ENCODE results near the gene GLG1. TPM values are rescaled to one million over a fixed set of nuclear protein-coding genes. Genes with fewer than 3 reads are reported as not detected.

The GLG1 gene
- total RNA-seq, 1 experiment from 2014 or later = 135 TPM

DNA sequence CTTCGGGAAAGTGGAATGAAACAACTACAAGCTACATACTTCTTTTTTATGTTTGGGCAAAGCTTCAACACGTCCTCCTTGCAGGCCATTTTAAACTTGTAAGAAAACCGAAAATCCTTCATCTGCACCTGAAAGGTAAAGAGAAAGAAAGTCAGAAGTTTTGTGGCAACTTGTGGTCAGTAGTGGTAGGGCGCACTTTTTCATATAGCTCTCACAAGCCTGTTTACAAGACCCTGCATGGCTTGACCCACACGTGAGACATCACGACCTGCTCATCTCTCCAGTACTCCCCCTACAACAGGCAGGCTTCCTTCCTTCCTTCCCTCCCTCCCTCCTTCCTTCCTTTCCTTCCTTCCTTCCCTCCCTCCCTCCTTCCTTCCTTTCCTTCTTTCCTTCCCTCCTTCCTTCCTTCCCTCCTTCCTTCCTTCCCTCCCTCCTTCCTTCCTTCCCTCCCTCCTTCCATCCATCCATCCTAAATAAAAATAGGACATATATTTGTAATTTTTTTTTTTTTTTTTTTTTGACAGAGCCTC is 136.9 kb downstream of the GLG1 start:
- Histone ChIP-seq H3K79me1 (ENCODE audit: insufficient read depth, low read depth, low read length, poor library complexity, severe bottlenecking) (no peaks in the 10 kb centered on the region), H2BK5ac (ENCODE audit: insufficient read length, low read length) (no peak overlapping the region), H3K23ac (ENCODE audit: insufficient read length, low read depth, low read length) (no peak overlapping the region), H3K9me3 (ENCODE audit: control insufficient read depth, low read depth, low read length) (no peaks in the 10 kb centered on the region), H3T11ph (ENCODE audit: low read length) (no peak overlapping the region), H4K91ac (ENCODE audit: insufficient read length, low read depth, low read length) (no peak overlapping the region), H3K23me2 (ENCODE audit: insufficient read length, low read depth, low read length, poor library complexity, severe bottlenecking) (no peaks in the 10 kb centered on the region), H3K9ac (ENCODE audit: extremely low read depth, insufficient read length, low read length) (no peak overlapping the region), H2BK120ac (ENCODE audit: low read depth, low read length, poor library complexity, severe bottlenecking) (no peak overlapping the region), H4K8ac (replicated peaks; ENCODE audit: insufficient read length, low read depth, low read length) (no peak overlapping the region), H3K27ac (ENCODE audit: insufficient read length, low read depth, low read length) (no peak overlapping the region), H3K27me3 (ENCODE audit: insufficient read depth, low read length) (no peaks in the 10 kb centered on the region), H3K56ac (ENCODE audit: insufficient read length, low read depth, low read length) (no peak overlapping the region), H2BK15ac (ENCODE audit: low read depth, low read length) (no peak overlapping the region), H2BK12ac (ENCODE audit: insufficient read length, low read depth, low read length) (no peak overlapping the region), H2BK20ac (ENCODE audit: low read depth, low read length, poor library complexity, severe bottlenecking) (no peak overlapping the region), H2AFZ (ENCODE audit: low read length) (no peak overlapping the region), H3K14ac (ENCODE audit: insufficient read depth, low read length) (no peak overlapping the region), H3K79me2 (ENCODE audit: insufficient read depth, low read length) (no peaks in the 10 kb centered on the region), H3K4ac (ENCODE audit: low read depth, low read length) (no peak overlapping the region), H4K20me1 (ENCODE audit: control insufficient read depth, insufficient read depth, insufficient read length) (no peaks in the 10 kb centered on the region), H3K18ac (ENCODE audit: insufficient read length, low read depth, low read length) (no peak overlapping the region), H3K4me1 (ENCODE audit: insufficient read depth, low read length) (no peaks in the 10 kb centered on the region), H4K5ac (ENCODE audit: insufficient read length, low read depth, low read length) (no peak overlapping the region), H2AK5ac (ENCODE audit: insufficient read length, low read length) (no peak overlapping the region), H3K4me2 (ENCODE audit: insufficient read depth, insufficient read length, low read length) (no peak overlapping the region)
- Mint-ChIP-seq H3K27ac (peak overlapping the region in 1 of 3 experiments; percentile 38; a peak in 3 of 7 replicates), H3K36me3 (ENCODE audit: insufficient read depth in 1 of 3, low read depth in 3 of 3) (peaks cover 50 to 95% (median 81%) of the 10 kb centered on the region in 3 experiments; a peak in 6 of 7 replicates), H3K9me3 (no peaks in the 10 kb centered on the region), H3K4me1 (no peaks in the 10 kb centered on the region), H3K27me3 (ENCODE audit: low read depth) (no peaks in the 10 kb centered on the region), H3K4me3 (no peak overlapping the region)
- no peak for DNase-seq
- no CpG with 5 or more reads among the region's 6 CpGs for WGBS (ENCODE audit: extremely low coverage, insufficient read length, low lambda C conversion rate)
- TF ChIP-seq, protein P1, sequence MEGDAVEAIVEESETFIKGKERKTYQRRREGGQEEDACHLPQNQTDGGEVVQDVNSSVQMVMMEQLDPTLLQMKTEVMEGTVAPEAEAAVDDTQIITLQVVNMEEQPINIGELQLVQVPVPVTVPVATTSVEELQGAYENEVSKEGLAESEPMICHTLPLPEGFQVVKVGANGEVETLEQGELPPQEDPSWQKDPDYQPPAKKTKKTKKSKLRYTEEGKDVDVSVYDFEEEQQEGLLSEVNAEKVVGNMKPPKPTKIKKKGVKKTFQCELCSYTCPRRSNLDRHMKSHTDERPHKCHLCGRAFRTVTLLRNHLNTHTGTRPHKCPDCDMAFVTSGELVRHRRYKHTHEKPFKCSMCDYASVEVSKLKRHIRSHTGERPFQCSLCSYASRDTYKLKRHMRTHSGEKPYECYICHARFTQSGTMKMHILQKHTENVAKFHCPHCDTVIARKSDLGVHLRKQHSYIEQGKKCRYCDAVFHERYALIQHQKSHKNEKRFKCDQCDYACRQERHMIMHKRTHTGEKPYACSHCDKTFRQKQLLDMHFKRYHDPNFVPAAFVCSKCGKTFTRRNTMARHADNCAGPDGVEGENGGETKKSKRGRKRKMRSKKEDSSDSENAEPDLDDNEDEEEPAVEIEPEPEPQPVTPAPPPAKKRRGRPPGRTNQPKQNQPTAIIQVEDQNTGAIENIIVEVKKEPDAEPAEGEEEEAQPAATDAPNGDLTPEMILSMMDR (conservative IDR thresholded peaks at IDR 0.05) = 0 out of 3 replicates have a peak, but pooled peaks have one; percentile 13

All from H9 (cell line).